GM18519 (cell line): ENCODE data around the gene NRL.

Experiments
- ATAC-seq: cut with Tn5 transposase; IDR thresholded peaks from one replicate; pipeline ENCODE4 v1.9.1; 2021; ENCODE audit warnings: mild to moderate bottlenecking, moderate library complexity; ENCODE audit not compliant: unreplicated experiment, low FRiP score

Gene NRL

DNA sequence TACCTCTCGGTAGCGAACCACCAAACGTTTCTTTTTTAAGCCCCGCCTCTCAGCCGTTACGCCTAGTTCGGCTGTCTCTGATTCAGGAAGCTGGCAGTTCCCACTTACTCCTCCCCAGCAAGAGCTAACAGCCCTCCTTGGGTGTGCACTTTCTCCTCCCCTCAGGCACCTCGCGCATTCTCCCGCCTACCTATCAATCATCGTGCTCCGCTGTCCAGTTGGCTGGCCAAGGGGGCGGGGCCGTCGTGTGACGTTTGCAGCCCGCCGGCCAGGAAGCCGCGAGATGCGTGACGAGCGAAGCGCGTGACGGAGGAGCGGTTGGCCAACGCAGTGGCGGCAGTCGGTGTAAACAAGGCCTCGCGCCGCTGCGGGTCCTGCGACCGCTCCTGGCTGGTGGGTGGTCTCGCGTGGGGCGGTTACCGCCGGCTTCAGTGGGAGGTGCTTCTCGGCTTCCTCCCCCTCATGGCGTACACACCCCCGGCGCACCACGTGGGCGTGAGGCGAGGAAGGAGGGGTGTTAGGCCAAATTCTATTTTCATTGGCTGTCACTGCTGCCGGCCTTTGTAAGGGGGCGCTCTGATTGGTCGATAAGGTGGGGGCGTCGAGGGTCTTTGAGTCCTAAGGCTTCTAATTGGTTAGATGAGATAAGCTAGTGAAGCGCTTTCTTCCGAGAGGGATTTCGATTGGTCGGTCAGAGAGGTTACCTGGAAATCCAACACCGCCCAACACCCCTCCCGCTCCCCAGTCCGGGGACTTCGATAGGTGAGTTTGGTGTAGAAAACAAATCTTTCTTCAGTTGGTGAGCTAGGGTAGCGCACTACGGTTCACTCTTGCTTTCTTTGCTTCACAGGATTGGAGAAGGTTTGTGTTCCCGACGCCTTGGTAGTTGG is at the start of gene NRL, which contains the start of gene DCAF11:
NRL (minus strand) TSS at position 418 of the 890 bp plus-strand sequence. CDS start 32,101 bp downstream, outside the sequence.
DCAF11 (plus strand) TSS at position 246 of the 890 bp plus-strand sequence. CDS start 818 bp downstream, outside the sequence.
- ATAC-seq: peak; percentile 74

- no peak for ATAC-seq
Observed at GRCh38 chr14:24162093-24162492, 47.3 kb upstream of the NRL start.

DNA sequence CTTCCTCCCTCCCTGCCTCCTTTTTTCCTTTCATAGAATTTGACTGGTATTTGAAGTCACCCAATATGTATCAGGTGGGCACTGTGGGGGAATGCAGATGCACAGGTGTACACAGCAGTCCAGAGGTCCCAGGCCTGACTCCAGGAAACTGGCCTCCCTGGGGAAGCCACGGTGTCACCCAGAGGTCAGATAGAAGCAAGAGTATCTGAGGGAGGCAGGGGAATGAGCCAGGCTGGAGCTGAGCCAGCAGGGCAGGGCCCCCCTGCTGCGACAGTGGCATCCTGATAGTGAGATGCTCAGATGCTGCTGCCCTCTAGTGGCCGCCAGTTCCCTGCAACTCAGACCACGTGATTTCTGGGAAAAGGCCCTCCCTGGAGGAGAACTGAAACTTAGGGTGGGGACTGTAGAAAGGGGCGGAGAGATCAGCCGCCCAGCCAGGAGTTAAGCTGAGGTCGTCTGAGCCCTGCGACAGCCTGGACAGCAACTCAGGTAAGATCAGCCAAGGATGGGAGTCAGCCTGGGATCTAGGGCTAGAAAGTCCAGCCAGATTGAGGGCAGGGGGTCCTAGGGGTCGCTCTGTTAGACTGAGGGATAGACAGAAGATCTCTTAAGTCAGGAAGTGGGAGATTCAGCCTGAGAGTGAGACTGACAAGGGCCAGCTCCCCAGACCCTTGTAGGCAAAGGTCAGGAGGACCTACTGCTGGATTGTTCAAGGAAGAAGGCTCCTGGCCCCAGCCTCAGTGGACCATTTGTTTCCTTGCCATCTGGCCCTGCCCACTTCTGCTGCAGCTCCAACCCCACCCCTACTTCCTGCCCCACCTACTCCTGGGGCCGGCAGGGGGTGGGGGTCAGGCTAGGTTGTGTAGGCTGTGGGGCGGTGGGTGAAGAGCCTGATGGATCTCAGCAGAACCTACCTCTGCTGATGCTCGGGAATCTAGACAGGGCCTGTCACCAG is 46.4 kb upstream of the NRL start, which contains the start of gene IRF9:
IRF9 (plus strand) TSS at position 416 of the 955 bp plus-strand sequence. CDS start 880 bp downstream, outside the sequence.
- ATAC-seq: peak; percentile 58

DNA sequence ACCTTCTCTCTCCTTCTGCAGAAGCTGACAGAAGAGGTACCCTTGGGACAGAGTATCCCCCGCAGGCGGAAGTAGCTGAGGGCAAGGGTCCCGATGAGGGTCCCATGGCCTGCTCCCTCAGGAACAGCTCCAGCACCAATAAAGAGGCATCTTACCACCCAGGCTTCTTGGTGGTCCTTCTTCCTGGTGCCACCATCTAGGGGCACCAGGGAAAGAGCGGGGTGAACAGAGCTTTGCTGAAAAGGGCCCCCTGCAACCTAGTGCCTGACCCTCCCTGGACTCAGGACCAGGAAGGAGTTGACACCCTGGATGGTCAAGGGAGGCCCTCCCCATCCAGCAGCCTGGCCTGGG is 45.7 kb upstream of the NRL start:
- ATAC-seq: no peak

DNA sequence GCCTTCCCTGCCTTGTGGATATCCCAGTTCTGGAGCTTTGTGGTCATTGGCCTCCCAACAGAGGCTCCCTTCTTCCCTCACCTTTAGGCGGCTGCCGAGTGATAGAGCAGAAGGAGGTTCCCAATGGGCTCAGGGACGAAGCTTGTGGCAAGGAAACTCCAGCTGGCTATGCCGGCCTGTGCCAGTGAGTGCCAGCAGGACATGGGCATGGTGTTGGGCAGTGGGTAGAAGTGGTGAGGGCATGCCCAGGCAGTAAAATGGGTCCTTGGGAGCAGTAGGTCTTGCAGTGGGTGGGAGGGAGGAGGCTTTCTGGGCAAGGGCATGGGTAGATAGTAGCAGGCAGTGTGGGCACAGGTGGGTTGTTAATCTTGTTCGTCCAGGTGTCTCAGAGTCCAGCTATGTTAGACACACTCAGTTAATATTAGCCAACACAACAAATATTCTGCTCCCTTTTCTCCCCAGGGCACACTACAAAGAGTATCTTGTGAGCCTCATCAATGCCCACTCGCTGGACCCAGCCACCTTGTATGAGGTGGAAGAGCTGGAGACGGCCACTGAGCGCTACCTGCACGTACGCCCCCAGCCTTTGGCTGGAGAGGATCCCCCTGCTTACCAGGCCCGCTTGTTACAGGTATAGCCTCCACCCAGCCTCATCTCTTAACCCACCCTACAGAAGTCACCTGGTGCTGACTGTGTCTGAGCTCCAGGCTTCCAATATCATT is 45.2 kb upstream of the NRL start:
- no peak for ATAC-seq

- ATAC-seq: no peak
Observed at GRCh38 chr14:24157331-24157730, 42.6 kb upstream of the NRL start.

- ATAC-seq: no peak
Observed at GRCh38 chr14:24156840-24157239, 42.1 kb upstream of the NRL start.

GRCh38 chr14:24155100-24155499 is 40.4 kb upstream of the NRL start:
- no peak for ATAC-seq

- ATAC-seq: no peak
Observed at GRCh38 chr14:24151404-24152080, 36.8 kb upstream of the NRL start.

DNA sequence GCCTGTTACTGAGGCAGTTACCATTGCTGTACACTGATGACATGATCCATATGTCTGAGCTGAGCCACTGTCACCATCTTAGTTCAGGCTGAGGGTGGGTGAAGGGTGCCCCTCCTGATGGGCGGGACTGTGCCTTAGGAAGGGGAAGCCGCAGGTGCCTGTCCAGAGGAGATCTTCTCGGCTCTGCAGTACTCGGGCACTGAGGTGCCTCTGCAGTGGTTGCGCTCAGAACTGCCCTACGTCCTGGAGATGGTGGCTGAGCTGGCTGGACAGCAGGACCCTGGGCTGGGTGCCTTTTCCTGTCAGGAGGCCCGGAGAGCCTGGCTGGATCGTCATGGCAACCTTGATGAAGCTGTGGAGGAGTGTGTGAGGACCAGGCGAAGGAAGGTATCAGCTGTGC is 36.2 kb upstream of the NRL start:
- no peak for ATAC-seq

- no peak for ATAC-seq
Observed at GRCh38 chr14:24150567-24150966, 35.8 kb upstream of the NRL start.

DNA sequence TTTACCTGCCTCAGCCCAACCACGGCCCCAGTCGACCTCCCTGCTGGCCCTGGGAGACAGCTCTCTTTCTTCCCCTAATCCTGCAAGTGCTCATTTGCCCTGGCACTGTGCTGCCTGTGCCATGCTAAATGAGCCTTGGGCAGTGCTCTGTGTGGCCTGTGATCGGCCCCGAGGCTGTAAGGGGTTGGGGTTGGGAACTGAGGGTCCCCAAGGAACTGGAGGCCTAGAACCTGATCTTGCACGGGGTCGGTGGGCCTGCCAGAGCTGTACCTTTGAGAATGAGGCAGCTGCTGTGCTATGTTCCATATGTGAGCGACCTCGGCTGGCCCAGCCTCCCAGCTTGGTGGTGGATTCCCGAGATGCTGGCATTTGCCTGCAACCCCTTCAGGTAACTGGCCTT is 35.3 kb upstream of the NRL start:
- no peak for ATAC-seq

DNA sequence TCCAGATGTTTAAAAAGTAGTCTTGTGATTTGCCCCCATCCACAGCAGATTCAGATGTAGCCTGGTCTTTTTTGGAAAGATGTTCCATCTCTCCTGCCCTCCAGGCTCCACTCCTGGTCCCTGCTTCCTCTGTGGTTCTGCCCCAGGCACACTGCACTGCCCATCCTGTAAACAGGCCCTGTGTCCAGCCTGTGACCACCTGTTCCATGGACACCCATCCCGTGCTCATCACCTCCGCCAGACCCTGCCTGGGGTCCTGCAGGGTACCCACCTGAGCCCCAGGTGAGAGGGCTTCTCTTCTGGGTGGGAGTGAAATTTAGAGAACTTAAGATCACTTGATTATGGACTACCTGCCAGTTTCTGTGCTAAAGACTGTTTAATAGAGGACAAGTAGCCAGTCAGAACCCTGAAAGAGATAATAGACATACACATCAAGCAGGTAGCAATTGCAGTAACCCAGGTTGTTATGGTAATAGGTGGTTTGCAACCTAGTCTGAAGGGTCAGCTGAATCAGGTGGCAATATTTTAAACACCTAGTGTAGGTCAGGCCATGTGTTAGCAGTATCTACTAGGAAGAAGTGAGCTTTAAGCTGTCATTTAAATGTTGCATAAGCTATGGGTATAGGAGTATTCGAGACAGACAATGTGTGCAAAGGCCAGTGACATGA is 34.7 kb upstream of the NRL start:
- ATAC-seq: no peak

GRCh38 chr14:24147761-24148428 is 33.1 kb upstream of the NRL start:
- ATAC-seq: no peak

- ATAC-seq: peak; percentile 65
Observed at GRCh38 chr14:24146978-24147760, 32.4 kb upstream of the NRL start, which contains the start of gene RNF31. TSS of gene RNF31 (plus strand) at chr14:24147498. CDS start at chr14:24147699, 201 bp downstream.

DNA sequence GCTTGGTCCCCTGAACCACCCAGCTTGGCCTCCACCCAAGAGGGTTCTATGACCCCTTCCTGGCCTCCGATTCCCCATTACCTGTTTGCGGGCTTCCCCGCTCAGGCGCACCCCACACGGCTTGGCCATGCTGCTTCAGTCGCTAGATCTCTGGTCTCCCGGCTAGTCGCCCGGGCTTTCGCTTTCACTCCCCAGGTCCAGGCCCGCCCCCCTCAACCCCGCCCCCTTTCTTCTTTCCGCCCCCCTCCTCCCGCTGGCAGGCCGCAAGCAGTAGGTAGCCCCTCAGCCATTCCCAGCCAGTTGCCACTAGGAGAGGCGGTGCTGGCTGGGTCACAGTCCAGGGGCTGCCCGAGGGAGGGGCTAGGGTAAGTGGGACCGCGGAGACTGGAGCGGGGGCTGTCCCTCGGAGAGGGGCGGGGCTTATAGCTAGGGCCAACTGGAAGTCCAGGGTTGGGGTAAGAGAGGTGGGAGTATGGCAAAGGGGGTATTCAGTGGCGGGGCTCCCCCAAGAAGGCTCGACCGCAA is 31.8 kb upstream of the NRL start, which contains the start of gene PSME2:
PSME2 (minus strand) TSS at position 158 of the 525 bp plus-strand sequence; CDS start at position 129, 29 bp downstream.
- ATAC-seq: peak; percentile 41

DNA sequence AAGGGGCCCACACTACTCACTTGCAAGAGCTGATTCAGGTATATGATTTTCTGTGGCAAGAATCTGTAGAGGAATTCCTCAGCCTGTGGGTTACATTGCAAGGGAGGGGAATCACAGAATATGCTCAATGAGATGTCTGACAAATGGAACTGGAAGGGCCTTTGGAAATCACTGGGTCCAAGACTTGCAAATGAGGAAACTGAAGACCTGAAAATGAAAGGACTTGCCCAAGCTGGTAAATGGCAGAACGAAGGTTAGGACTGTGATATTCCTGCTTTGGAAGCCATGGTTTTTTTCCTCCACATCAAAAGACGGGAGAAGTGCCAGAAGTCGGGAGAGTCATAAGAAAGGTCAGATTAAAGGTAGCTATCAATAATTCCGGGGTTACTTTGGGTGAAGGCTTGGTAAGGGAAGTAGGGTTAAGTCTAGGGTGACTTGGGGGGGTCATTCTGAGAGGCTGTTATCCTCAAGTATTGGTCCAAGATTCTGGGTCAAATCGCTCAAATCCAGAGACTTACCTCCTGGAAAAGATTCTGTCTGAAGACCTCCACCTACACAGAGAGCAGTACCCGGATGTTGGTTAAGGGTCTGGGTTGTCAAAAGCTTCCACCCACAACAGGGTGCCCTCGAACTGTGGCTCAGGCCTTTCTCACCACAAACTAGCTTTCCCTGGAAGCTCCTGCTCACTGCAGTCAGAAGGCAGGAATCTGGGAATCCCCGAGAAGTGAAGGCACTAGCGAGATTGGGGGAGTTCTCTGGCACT is 31.1 kb upstream of the NRL start:
- no peak for ATAC-seq
